ENCODE results near the gene POMT1.

- TF ChIP-seq CTCF (IDR thresholded peaks at IDR 0.05; ENCODE audit: insufficient read depth, low read length, poor library complexity, severe bottlenecking) (no peak), EZH2phosphoT487 (conservative IDR thresholded peaks at IDR 0.05; ENCODE audit: low read length) (no peak)
Observed at GRCh38 chr9:131537946-131538345, 35.2 kb downstream of the POMT1 start.

Measured in SU-DHL-6 (cell line).